T-helper 9 cell (primary cell): ENCODE results near the gene CCDC169.
A peak's percentile ranks its signal among the peaks of the same experiment; 100 is the strongest.
"Not testable (repeated sequence)": the region's sequence is repeated elsewhere in the genome, so short reads cannot be mapped to it uniquely, and the experiment has no call there.

ENCODE experiments used
- DNase-seq: peaks from one replicate; pipeline ENCODE4 v3.0.0-alpha.2; 2020
- total RNA-seq, 2 donors: gene quantifications; one replicate each; lab custom pipeline; 2026; lab: John Stamatoyannopoulos, UW

CCDC169 gene
- total RNA-seq: 0 reads per million in 2 donors

- peak; percentile 49 for DNase-seq
These were observed at the start of gene CCDC169 for GRCh38 chr13:36297366-36298338. Gene CCDC169, minus strand, starts transcription at chr13:36297814. Its CDS starts 95 bp downstream, at chr13:36297719.

- peak; percentile 69 for DNase-seq
These were observed 48.8 kb upstream of the CCDC169 start, which contains the start of gene SPART for GRCh38 chr13:36346222-36347083. Gene SPART, minus strand, starts transcription at chr13:36346394. Its CDS starts 10,564 bp downstream, at chr13:36335830.

DNA sequence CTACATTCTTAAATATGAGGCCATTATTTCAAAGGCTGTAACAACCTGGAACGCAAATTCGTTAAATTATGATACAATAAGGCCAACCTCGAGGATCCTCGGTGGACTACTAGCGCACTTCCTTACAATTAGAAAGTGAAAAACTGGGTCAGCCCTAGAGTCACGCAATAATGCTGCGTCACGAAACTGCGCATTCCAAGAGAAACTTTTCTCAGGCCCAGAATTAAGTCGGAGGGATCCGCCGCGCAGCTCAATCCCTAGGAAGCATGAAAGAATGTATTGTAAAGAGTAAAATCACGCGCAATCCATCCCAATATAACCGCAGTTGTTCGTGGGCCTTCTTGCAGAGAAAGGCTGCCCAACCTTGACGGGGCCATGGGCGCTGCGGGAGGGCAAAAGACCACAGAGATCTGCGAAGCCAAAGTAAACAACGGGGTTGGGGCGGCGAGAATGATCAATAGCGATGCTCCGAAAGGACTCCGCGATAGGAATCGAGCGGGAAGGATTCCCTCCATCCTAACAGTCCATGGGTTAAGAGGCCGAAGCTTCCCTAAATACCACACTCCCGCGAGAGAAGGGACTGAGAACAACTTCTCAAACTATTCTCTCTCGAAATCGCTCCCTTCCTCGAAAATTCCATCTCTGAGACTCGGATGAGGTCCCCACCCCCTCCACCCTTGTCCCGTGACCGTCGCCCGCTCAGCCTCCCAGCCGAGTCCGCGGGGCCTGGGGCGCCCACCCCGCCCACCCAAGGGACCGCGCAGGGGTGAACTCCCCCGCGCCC is 48.0 kb upstream of the CCDC169 start:
- DNase-seq: peak; percentile 27

DNA sequence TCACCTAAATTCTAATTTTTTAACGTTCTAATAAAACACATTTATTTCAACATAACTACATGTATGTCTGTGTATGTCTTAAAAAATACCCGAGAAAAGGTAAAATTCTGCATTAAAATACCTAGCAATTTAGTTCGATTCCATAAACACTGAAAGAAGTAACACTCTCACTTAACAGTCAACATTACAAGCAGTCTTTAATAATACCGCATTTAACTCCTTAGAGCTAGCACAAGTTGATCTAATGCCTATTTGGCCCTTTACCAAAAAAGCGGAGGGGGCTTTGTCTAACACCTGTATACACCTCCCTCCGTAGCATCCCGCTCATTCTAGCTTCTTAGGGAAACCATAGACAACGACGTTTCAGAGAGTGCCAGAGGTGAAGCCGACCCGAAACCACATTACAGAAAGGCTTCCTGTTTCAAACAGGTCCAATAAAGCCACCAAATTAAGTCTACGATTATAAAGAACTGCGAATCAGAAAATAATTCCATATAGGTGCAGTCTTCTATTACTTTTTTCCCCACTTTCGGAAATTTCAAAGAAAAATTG is 47.3 kb upstream of the CCDC169 start:
- peak; percentile 5 for DNase-seq

DNA sequence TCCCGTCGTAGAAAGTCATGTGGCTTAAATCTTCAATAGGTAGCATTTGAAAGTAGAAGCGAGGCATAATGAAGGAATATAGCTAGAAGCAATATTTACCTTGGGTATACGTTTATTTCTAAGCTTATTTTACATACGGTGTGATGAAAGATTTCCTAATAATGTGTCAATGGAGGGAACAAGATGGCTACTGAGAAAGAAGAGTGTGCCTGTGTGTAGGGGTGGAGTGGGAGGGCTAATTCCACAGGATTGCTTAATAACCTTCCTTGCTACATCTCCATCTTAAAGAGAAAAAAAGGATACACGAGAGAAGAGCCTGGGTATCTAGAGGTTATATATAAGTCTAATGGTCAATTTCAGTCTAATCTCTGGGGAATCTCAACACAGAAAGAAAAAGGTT is 46.6 kb upstream of the CCDC169 start:
- no peak for DNase-seq

GRCh38 chr13:36343766-36344165 is 46.2 kb upstream of the CCDC169 start:
- DNase-seq: no peak

DNA sequence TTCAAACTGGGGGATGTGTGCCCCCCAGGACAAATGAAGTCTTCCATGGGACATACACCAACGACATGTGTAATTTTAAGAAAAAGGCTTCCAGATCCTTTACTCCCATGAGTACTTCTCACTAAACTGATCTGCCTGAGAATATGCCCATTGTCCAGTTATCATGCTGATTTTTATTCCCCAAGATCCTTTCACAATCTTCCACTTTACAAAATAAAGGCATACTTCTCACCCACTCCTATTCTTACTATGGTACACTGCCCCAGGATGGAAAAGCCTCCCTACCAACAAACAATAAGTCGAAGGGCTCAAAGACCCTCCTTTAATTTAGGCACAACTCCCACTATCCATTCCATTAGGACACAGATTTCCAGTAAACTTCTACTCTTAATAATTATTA is 45.1 kb upstream of the CCDC169 start:
- DNase-seq: no peak

- no peak for DNase-seq
These were observed 44.1 kb upstream of the CCDC169 start for GRCh38 chr13:36341718-36342117.

- DNase-seq: no peak
These were observed 42.1 kb upstream of the CCDC169 start for GRCh38 chr13:36339600-36340155.

DNA sequence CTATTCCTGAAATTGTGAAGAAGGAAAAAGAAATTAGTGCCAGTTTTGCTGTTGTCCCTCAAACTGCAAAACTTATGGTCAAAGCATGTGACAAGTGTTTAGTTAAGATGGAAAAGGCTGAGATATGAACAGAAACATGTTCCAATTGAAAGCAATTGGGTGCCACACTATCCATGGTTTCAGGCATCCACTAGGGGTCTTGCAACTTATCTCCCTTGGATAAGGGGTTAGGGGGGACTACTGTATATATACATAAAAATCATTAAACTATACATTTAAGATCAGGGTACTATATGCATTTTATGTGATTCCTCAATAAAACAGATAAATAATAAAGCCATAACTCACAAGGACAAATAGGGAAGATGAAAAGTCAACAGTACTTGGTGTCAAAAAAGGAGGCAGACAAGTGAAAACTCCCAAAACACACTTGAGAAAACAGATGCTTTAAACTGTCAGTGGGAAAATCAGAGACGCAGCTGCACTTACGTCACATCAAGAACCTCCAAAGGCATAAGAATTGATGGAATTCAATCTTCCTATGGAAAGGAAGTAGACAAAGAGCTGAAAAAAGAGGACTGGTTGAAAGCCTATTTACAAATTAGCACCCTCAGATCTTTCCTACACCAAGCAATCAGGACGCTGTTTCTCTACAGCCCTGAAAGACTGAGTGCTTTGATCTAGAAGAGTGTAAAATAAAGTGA is 40.5 kb upstream of the CCDC169 start:
- DNase-seq: no peak

- no peak for DNase-seq
These were observed 35.4 kb upstream of the CCDC169 start for GRCh38 chr13:36332986-36333385.

GRCh38 chr13:36332255-36332654 is 34.6 kb upstream of the CCDC169 start:
- DNase-seq: not testable (repeated sequence)

DNA sequence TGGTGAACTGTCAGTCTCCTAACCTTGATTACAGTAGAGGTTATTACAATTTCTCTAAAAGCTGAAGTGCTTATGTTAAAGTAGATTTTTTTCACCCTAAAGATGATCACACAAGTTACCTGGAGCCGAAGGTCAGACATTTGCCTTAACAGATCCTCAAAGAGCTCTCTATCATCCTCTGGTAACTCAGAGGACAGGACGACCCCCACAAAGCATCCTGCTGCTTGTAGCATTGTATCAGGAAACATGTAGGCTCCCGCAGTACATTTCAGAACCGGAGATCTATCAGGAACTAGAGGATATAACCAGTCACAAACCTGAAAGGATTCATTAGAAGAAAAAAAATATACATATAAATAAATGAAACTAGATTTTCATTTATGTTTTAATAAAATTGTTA is 33.7 kb upstream of the CCDC169 start:
- DNase-seq: no peak

DNA sequence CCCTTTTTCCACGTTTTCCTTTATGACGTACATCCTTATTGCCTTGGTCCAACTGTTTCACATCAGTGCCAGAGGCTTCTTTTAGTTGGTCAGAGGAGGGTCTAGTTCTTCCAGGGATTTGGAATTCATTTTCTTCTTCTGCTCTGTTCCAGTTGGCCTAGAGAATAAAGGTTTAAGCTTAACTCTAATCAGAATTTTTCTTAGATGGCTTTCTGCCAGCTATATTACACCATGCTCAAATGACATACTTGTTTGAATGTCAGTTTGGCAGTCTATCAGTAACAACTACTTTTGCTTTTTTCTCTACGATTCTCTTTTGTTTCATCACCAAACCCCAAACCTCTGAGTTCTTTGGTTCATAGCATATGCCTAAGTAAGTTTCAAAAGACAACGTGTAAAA is 31.7 kb upstream of the CCDC169 start:
- DNase-seq: no peak

DNA sequence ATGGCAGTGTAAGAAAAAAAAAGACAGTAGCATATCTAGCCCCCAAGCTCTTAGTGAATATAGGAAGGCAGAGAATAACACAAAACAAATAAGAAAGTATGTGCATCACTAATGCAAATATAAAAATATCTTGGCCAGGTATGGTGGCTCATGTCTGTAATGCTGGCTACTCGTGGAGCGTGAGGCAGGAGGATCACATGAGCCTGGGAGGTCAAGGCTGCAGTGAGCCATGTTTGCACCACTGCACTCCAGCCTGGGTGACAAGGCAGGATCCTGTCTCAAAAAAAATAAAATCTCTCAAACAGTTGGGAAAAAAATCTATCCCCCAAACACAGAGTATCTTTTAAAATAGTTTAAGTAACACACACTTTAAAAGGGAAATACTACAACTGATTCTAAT is 31.2 kb upstream of the CCDC169 start:
- DNase-seq: no peak

DNA sequence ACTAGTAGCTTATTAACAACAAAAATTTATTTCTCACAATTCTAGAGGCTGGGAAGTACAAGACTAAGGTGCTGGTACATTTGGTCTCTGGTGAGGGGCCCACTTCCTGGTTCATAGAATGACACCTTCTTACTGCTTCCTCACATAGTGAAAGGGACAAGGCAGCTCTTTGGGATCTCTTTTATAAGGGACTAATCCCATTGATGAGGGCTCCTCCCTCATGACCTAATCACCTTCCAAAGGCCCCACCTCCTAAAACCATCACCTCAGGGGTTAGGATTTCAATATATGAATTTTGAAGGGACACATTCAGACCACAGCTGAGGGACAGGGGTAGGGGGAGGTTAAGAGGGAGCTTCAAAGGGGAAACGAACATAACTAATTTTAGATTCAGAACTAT is 28.3 kb upstream of the CCDC169 start:
- no peak for DNase-seq

- DNase-seq: not testable (repeated sequence)
These were observed 27.3 kb upstream of the CCDC169 start for GRCh38 chr13:36324881-36325280.

GRCh38 chr13:36323951-36324566 is 26.4 kb upstream of the CCDC169 start:
- no peak for DNase-seq

GRCh38 chr13:36323408-36323807 is 25.8 kb upstream of the CCDC169 start:
- DNase-seq: no peak

- not testable (repeated sequence) for DNase-seq
These were observed 22.2 kb upstream of the CCDC169 start for GRCh38 chr13:36319793-36320192.
